Thoracic aorta (tissue), 2 donors: ENCODE measurements around the gene LUZP4. TPM values are rescaled to one million over a fixed set of nuclear protein-coding genes. Genes with fewer than 3 reads are reported as not detected.
"Not testable (repeated sequence)": the region's sequence is repeated elsewhere in the genome, so short reads cannot be mapped to it uniquely, and the experiment has no call there.

Experiments
- ATAC-seq: fragments of 150-250 bp; one replicate; pipeline ENCODE4 v1.8.0; 2017; ENCODE audit warnings: low read depth; ENCODE audit not compliant: insufficient number of reproducible peaks, low FRiP score
- DNase-seq: peaks from one replicate; pipeline ENCODE4 v3.0.0-alpha.2; 2020; ENCODE audit warnings: low spot score
- H3K27ac ChIP-seq, 2 donors: fragments of 200-600 bp; sonication (generic); 1 replicate in 1 of 2; 2 replicates in 1 of 2; pipeline ENCODE4 v1.5.1; 2016; ENCODE audit warnings: mild to moderate bottlenecking in 2 of 2, moderate library complexity in 2 of 2
- H3K27me3 ChIP-seq: fragments of 200-600 bp; sonication (generic); replicated peaks from 2 replicates; pipeline ENCODE4 v1.6.0; 2016; ENCODE audit warnings: mild to moderate bottlenecking; ENCODE audit not compliant: insufficient read depth
- H3K36me3 ChIP-seq: fragments of 200-600 bp; sonication (generic); one replicate; pipeline ENCODE4 v1.5.1; 2016
- H3K4me1 ChIP-seq, 2 donors: fragments of 200-600 bp; sonication (generic); 1 replicate in 1 of 2; 2 replicates in 1 of 2; pipeline versions ENCODE4 v1.5.1 to v1.6.0; 2016; ENCODE audit warnings: low read depth in 2 of 2, mild to moderate bottlenecking in 1 of 2; ENCODE audit not compliant: control insufficient read depth in 1 of 2
- H3K4me3 ChIP-seq: fragments of 200-600 bp; sonication (generic); 2 replicates; pipeline ENCODE4 v1.5.1; 2016; ENCODE audit warnings: mild to moderate bottlenecking
- H3K9me3 ChIP-seq: fragments of 200-600 bp; sonication (generic); 2 replicates; pipeline ENCODE4 v1.5.1; 2016
- total RNA-seq, 2 donors: library from RNA; depleted of rRNA; stranded (reverse); fragments of >200 nt; gene quantifications; one replicate each; pipeline versions ENCODE4 v1.1.0 to v1.2.3, GENCODE V29; 2016
- TF ChIP-seq, protein P1 (sequence below): fragments of 200-600 bp; sonication (generic); IDR thresholded peaks from one replicate; pipeline ENCODE4 v1.5.1; 2019; ENCODE audit warnings: antibody characterized with exemption

Gene LUZP4
- total RNA-seq, 2 donors from 2014 or later = not detected

DNA sequence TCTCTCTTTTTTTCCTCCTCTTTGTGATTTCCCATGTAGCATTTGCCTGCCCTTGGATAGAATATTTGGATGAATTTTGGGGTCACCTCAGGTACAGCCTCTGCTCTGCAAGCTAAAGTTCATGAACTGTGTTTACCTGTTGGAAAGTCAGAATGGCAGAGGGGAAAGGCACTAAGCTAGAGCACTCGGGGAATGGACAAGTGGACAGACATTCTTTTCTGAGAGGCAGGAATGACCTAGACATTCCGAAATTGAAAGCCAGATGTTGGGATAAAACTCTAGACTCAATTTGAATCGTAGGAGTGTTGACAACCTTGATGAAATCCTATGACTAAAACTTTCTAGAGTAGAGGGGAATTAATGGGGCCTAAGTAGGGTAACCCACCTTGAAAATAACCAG lies 56.1 kb downstream of the LUZP4 start:
- no peaks in the 10 kb centered on the region for H3K9me3 ChIP-seq
- no peaks in the 10 kb centered on the region for H3K36me3 ChIP-seq
- H3K4me1 ChIP-seq = peaks cover 6 to 36% of the 10 kb centered on the region in 2 donors
- DNase-seq (no peak), ATAC-seq (no peak)
- H3K27me3 ChIP-seq = no peaks in the 10 kb centered on the region
- TF ChIP-seq, protein P1, sequence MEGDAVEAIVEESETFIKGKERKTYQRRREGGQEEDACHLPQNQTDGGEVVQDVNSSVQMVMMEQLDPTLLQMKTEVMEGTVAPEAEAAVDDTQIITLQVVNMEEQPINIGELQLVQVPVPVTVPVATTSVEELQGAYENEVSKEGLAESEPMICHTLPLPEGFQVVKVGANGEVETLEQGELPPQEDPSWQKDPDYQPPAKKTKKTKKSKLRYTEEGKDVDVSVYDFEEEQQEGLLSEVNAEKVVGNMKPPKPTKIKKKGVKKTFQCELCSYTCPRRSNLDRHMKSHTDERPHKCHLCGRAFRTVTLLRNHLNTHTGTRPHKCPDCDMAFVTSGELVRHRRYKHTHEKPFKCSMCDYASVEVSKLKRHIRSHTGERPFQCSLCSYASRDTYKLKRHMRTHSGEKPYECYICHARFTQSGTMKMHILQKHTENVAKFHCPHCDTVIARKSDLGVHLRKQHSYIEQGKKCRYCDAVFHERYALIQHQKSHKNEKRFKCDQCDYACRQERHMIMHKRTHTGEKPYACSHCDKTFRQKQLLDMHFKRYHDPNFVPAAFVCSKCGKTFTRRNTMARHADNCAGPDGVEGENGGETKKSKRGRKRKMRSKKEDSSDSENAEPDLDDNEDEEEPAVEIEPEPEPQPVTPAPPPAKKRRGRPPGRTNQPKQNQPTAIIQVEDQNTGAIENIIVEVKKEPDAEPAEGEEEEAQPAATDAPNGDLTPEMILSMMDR = no peak
- H3K4me3 ChIP-seq = no peak overlapping the region
- H3K27ac ChIP-seq = peak overlapping the region; percentile 72 to 89

DNA sequence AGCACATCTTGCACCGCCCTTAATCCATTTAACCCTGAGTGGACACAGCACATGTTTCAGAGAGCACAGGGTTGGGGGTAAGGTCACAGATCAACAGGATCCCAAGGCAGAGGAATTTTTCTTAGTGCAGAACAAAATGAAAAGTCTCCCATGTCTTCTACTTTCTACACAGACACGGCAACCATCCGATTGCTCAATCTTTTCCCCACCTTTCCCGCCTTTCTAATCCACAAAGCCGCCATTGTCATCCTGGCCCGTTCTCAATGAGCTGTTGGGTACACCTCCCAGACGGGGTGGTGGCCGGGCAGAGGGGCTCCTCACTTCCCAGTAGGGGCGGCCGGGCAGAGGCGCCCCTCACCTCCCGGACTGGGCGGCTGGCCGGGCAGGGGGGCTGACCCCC lies 57.2 kb downstream of the LUZP4 start:
- H3K36me3 ChIP-seq, H3K9me3 ChIP-seq, H3K27me3 ChIP-seq, DNase-seq, H3K4me3 ChIP-seq, H3K27ac ChIP-seq, ATAC-seq: not testable (repeated sequence)
- peaks cover 6 to 39% of the 10 kb centered on the region in 2 donors for H3K4me1 ChIP-seq

GRCh38 chrX:115348446-115349225 lies 59.1 kb downstream of the LUZP4 start:
- TF ChIP-seq, protein P1 = no peak
- Histone ChIP-seq H3K9me3 (no peaks in the 10 kb centered on the region), H3K36me3 (no peaks in the 10 kb centered on the region), H3K27me3 (no peaks in the 10 kb centered on the region), H3K27ac (peak overlapping the region in 1 of 2 donors; percentile 21), H3K4me1 (peaks cover 6 to 31% of the 10 kb centered on the region in 2 donors), H3K4me3 (no peak overlapping the region)
- no peak for DNase-seq
- ATAC-seq = no peak

GRCh38 chrX:115350711-115351381 lies 61.3 kb downstream of the LUZP4 start:
- H3K4me3 ChIP-seq = no peak overlapping the region
- ATAC-seq (no peak), DNase-seq (no peak)
- TF ChIP-seq, protein P1 = no peak
- no peaks in the 10 kb centered on the region for H3K36me3 ChIP-seq
- no peaks in the 10 kb centered on the region for H3K9me3 ChIP-seq
- H3K27ac ChIP-seq = peak overlapping the region; percentile 55 to 56
- no peaks in the 10 kb centered on the region for H3K27me3 ChIP-seq
- H3K4me1 ChIP-seq = peaks cover 0 to 31% of the 10 kb centered on the region in 2 donors

DNA sequence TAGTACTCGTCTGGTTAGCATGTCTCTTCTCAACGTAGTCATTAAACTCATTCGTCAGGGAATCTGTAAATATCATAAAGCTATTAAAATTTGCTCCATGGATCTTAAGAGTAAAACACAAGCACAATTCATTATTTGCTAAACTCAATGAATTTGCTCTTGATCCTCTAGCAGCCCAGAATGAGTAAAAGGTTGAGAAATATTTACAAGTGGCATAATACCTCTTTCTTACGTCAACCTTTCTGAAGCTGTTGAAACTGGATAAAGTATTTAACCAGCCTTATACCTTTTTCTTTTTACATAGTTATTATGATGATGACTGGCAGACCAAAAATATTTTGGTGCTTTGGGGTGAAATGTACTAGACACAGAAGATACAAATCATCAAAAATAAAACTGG lies 66.9 kb downstream of the LUZP4 start:
- ATAC-seq = no peak
- H3K4me3 ChIP-seq = no peak overlapping the region
- TF ChIP-seq, protein P1 = no peak
- no peaks in the 10 kb centered on the region for H3K27me3 ChIP-seq
- H3K4me1 ChIP-seq = peaks cover 3 to 56% of the 10 kb centered on the region in 2 donors
- H3K9me3 ChIP-seq = no peaks in the 10 kb centered on the region
- no peaks in the 10 kb centered on the region for H3K36me3 ChIP-seq
- H3K27ac ChIP-seq = peak overlapping the region; percentile 80 to 90
- no peak for DNase-seq

Other genes starting within 250 kb of the LUZP4 start
- not detected for gene RBMXL3, start 100.3 kb upstream of the LUZP4 start, total RNA-seq
- 1 to 10 TPM; 5.4 to 9.9 TPM for gene LRCH2, start 55.6 kb upstream of the LUZP4 start, total RNA-seq